HepG2 (cell line): ENCODE data around the gene PCYT2. TPM values are rescaled to one million over a fixed set of nuclear protein-coding genes. Genes with fewer than 3 reads are reported as not detected.

Experiments
- DR1 ChIP-seq: sonication (generic); formaldehyde crosslinking; IDR thresholded peaks from 2 replicates; pipeline ENCODE4 v1.8.0; 2021; ENCODE audit warnings: mild to moderate bottlenecking, missing genetic modification reagents, inconsistent platforms
- HBP1 ChIP-seq: IDR thresholded peaks from 2 replicates; pipeline ENCODE4 v1.6.1; 2016; ENCODE audit warnings: low read depth, control low read depth
- HDAC2 ChIP-seq: sonication (generic); formaldehyde crosslinking; IDR thresholded peaks from 2 replicates; pipeline ENCODE4 v1.4.0; 2020; ENCODE audit warnings: missing genetic modification reagents
- KDM5B ChIP-seq: sonication (generic); formaldehyde crosslinking; IDR thresholded peaks from 2 replicates; pipeline ENCODE4 v1.4.0; 2020; ENCODE audit warnings: missing genetic modification reagents, mild to moderate bottlenecking, borderline replicate concordance
- KLF9 ChIP-seq: IDR thresholded peaks from 2 replicates; pipeline ENCODE4 v1.6.1; 2016; ENCODE audit warnings: low read depth
- MTF2 ChIP-seq: sonication (generic); formaldehyde crosslinking; IDR thresholded peaks from 2 replicates; pipeline ENCODE4 v1.5.0; 2020; ENCODE audit warnings: missing genetic modification reagents, borderline replicate concordance
- NCOA5 ChIP-seq: sonication (generic); formaldehyde crosslinking; IDR thresholded peaks from 2 replicates; pipeline ENCODE4 v1.4.0; 2020; ENCODE audit warnings: missing genetic modification reagents
- NFYB ChIP-seq: sonication (generic); formaldehyde crosslinking; IDR thresholded peaks from 2 replicates; pipeline ENCODE4 v1.4.0; 2020; ENCODE audit warnings: missing genetic modification reagents
- PBX3 ChIP-seq: sonication (generic); formaldehyde crosslinking; IDR thresholded peaks from 2 replicates; pipeline ENCODE4 v1.8.1; 2023; ENCODE audit warnings: missing genetic modification reagents, inconsistent platforms, borderline replicate concordance
- RERE ChIP-seq: IDR thresholded peaks from 2 replicates; pipeline ENCODE4 v1.6.1; 2016; ENCODE audit warnings: low read depth, missing genetic modification reagents, missing compliant biosample characterization
- SMAD3 ChIP-seq: sonication (generic); formaldehyde crosslinking; IDR thresholded peaks from 2 replicates; pipeline ENCODE4 v1.4.0; 2020; ENCODE audit warnings: missing genetic modification reagents
- TEF ChIP-seq: sonication (generic); formaldehyde crosslinking; IDR thresholded peaks from 2 replicates; pipeline ENCODE4 v1.5.0; 2020; ENCODE audit warnings: missing genetic modification reagents
- ZKSCAN8 ChIP-seq: IDR thresholded peaks from 2 replicates; pipeline ENCODE4 v1.6.1; 2016; ENCODE audit warnings: borderline replicate concordance, missing genetic modification reagents, missing compliant biosample characterization
- ZMYM4 ChIP-seq: sonication (generic); formaldehyde crosslinking; IDR thresholded peaks from 2 replicates; pipeline ENCODE4 v1.8.1; 2023; ENCODE audit warnings: mild to moderate bottlenecking, missing genetic modification reagents
- ZNF234 ChIP-seq: sonication (generic); formaldehyde crosslinking; conservative IDR thresholded peaks from 2 replicates; pipeline ENCODE4 v1.5.1; 2020; ENCODE audit warnings: mild to moderate bottlenecking, missing genetic modification reagents
- ZNF496 ChIP-seq: sonication (generic); formaldehyde crosslinking; IDR thresholded peaks from 2 replicates; pipeline ENCODE4 v1.8.1; 2023; ENCODE audit warnings: mild to moderate bottlenecking, moderate library complexity, missing genetic modification reagents; ENCODE audit not compliant: insufficient replicate concordance
- ZNF780A ChIP-seq: sonication (generic); formaldehyde crosslinking; IDR thresholded peaks from 2 replicates; pipeline ENCODE4 v1.8.0; 2022; ENCODE audit warnings: mild to moderate bottlenecking, missing genetic modification reagents, moderate library complexity
- ZNF850 ChIP-seq: sonication (generic); formaldehyde crosslinking; conservative IDR thresholded peaks from 2 replicates; pipeline ENCODE4 v1.9.0; 2021; ENCODE audit warnings: mild to moderate bottlenecking, missing genetic modification reagents
- polyA plus RNA-seq, 8 experiments: library from polyadenylated mRNA; depleted of rRNA in 3 of 8; stranded (reverse) in 7 of 8; unstranded in 1 of 8; fragments of >200 nt; fragmentation: Illumina TruSeq in 4 of 8; extraction: Trizol in 4 of 8; gene quantifications; 2 replicates each; pipeline versions ENCODE4 v1.2.1 to v1.2.3, GENCODE V29; 2011 to 2016; ENCODE audit warnings: low read depth in 4 of 8, missing spikeins in 1 of 8, mixed read lengths in 1 of 8; ENCODE audit not compliant: insufficient read depth in 1 of 8
- total RNA-seq, 5 experiments: library from RNA; depleted of rRNA; stranded (reverse); fragments of >200 nt; fragmentation: Illumina TruSeq; extraction: Trizol; gene quantifications; 2 replicates each; pipeline ENCODE4 v1.2.3, GENCODE V29; 2016; ENCODE audit warnings: low read depth in 1 of 5

Gene PCYT2
- total and polyA plus RNA-seq, 2 of the 13 experiments (the other 11 are each of a cell fraction or from before 2014, with no cell fraction given), result 147 to 297 TPM

GRCh38 chr17:81909966-81910839, 996 bp downstream of the PCYT2 start (continued):
- TF ChIP-seq DR1 (CRISPR knock-in tag), result peak; percentile 57; the same call in 1 of the 2 replicates
- TF ChIP-seq RERE (CRISPR knock-in tag), result 0 out of 2 replicates have a peak, but pooled peaks have one; percentile 37
- 0 out of 2 replicates have a peak, but pooled peaks have one; percentile 43 for TF ChIP-seq ZNF780A (CRISPR knock-in tag)
- no peak for TF ChIP-seq ZNF234 (CRISPR knock-in tag)
- TF ChIP-seq ZKSCAN8 (CRISPR knock-in tag), result peak; percentile 47; the same call in 1 of the 2 replicates
- 0 out of 2 replicates have a peak, but pooled peaks have one; percentile 66 for TF ChIP-seq PBX3 (CRISPR knock-in tag)
- no peak for TF ChIP-seq SMAD3 (CRISPR knock-in tag)
- TF ChIP-seq MTF2 (CRISPR knock-in tag), result no peak
- TF ChIP-seq KLF9, result peak; percentile 87; the same call in 1 of the 2 replicates
- TF ChIP-seq ZNF850 (CRISPR knock-in tag), result no peak
- 0 out of 2 replicates have a peak, but pooled peaks have one; percentile 60 for TF ChIP-seq TEF (CRISPR knock-in tag)
- peak; percentile 75; the same call in 1 of the 2 replicates for TF ChIP-seq HBP1 (CRISPR knock-in tag)
- no peak; the same call in 1 of the 2 replicates for TF ChIP-seq NFYB (CRISPR knock-in tag)
- TF ChIP-seq ZMYM4 (CRISPR knock-in tag), result peak; percentile 39
- TF ChIP-seq KDM5B, result peak; percentile 57
- peak; percentile 88 for TF ChIP-seq HDAC2 (CRISPR knock-in tag)
- no peak; the same call in 1 of the 2 replicates for TF ChIP-seq NCOA5
- no peak for TF ChIP-seq ZNF496 (CRISPR knock-in tag)
